CD4-positive, alpha-beta T cell treated with Interleukin-4 for 4 hours (primary cell): ENCODE results near the gene GPX6.
"Not testable (repeated sequence)": the region's sequence is repeated elsewhere in the genome, so short reads cannot be mapped to it uniquely, and the experiment has no call there.

ENCODE experiments used
- DNase-seq: peaks from one replicate; pipeline ENCODE4 v3.0.0-alpha.2; 2020

GPX6 gene

DNA sequence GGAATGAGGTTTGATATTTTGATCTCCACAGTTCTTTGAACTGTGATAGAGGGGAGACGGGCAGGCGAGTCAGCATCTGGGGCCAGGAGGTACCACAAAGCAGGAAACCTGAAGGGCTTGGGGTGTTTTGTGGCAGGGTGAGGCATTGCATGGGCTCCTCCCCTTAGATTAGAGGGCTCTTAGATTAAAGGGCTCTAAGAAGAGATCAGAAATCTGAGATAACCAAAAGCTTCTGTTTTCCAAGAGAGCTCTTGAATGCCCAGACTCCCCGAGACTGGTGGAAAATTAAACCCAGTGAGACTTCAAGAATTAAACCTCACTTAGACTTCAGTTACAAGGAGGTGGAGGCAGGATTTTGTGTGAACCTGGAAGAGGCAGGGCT is 7.6 kb upstream of the GPX6 start:
- peak; percentile 27 for DNase-seq

DNA sequence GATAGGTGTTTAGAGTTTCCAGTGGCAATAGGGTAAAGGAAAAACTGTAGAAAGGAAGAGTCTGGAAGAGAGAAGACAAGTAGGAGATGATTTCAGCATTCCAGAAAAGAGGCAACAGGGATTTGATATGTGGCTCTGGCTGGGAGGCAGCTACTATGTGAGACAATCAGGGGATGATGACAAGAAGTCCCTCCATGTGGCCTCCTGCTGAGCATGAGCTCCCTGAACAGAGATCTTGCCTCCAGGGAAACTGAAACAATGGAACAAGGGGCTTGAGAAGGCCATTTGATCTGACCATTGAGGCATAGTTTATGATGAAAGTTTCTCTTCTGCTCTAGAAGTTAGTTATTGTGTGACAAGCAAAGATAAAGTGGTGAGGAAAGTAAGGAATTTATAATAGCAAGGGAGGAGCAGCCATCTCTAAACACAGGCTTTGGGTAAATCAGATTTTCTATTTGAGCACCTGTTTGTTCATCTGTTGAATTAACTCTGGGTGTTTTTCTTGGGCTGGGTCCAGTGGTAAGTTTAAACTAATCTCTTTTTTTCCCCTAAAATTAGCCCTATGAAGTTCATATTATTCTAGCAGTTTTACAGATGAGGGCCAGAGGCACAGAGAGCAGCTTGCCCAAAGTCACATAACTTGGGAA is 7.1 kb upstream of the GPX6 start:
- no peak for DNase-seq

DNA sequence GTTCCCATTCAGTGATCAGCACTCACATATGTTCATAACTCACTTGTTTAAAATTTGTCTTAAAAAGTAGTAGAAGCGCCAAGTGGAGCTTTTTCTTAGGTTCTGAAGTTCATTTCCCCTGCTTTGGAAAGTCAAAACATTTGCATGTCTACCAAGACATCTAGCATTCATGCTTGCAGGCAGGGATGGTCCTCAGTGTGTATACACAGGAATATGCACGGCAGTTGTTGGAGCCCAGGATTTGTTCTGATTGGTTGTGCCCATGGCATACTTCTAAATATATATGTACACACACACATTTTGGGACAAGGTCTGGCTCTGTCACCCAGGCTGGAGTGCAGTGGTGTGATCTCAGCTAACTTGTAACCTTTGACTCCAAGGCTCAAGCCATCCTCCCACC is 2.4 kb upstream of the GPX6 start:
- DNase-seq = no peak

DNA sequence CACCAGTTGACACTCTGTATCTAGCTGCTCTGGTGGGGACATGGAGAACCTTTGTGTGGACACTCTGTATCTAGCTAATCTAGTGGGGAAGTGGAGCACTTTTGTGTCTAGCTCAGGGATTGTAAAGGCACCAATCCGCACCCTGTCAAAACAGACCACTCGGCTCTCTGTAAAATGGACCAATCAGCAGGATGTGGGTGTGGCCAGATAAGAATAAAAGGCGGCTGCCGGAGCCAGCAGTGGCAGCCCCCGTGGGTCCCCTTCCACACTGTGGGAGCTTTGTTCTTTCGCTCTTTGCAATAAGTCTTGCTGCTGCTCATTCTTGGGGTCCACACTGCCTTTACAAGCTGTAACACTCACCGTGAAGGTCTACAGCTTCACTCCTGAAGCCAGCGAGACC is 3.2 kb downstream of the GPX6 start:
- DNase-seq = not testable (repeated sequence)

DNA sequence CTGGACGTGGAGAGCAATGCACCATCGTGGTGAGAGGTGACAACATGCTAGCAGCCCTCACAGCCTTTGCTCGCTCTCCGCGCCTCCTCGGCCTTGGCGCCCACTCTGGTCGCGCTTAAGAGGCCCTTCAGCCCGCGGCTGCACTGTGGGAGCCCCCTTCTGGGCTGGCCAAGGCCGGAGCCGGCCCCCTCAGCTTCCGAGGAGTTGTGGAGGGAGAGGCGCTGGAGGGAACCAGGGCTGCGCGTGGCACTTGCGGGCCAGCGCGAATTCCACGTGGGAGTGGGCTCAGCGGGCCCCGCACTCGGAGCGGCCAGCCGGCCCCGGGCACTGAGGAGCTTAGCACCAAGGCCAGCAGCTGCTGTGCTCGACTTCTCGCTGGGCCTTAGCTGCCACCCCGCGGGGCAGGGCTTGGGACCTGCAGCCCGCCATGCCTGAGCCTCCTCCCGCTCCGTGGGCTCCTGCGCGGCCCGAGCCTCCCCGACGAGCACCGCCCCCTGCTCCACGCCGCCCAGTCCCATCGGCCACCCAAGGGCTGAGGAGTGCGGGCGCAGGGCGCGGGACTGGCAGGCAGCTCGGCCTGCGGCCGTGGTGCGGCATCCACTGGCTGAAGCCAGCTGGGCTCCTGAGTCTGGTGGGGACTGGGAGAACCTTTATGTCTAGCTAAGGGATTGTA is 3.8 kb downstream of the GPX6 start:
- DNase-seq = no peak

DNA sequence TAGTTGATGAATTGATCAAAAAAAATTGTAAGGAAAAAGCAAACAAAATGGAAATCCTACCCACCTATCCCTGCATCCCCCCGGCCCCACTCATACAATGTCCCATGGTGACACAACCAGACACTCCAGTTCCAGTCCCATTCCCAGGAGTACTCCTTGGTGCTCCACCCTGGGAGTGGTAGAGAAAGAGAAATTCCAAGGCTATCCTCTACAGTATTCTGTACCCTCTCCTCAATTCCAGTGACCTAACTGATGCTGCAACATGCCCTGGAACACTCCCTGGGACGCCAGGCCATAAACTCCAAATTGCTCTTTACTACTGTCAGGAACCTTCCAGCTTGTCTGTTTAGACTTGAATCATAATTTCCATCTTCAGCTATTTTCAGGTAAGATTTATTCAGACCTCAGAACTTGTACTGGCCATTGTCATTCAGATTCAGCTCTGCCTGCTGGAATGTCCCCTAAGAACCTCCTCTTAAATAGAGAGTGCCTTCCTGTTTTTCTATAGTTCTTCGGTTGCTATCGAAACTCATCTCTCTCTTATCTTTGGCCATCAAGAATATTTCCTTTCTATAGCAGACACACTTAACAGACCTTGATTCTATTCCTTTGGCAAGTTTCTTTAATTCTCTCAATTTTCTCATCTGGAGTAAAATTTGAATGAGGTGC is 8.7 kb downstream of the GPX6 start:
- DNase-seq = no peak

DNA sequence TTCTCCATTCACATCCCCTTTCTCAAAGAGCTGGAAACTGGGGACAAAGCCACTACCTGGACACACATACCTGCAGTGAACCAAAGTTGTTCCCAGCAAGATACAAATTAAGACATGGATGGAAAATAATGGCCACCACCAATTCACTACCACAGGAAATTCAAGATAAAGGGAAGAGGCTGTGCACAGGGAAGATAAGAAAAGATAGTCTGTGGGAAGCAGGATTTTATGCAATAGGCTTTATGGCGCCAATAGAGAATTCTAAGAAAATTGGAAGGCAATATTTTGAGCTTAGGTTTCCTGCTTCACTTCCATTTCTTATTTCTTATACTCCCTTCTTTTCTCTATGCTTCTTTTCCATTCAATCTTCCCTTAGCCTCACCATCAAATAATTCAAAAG is 9.9 kb downstream of the GPX6 start:
- DNase-seq = no peak

DNA sequence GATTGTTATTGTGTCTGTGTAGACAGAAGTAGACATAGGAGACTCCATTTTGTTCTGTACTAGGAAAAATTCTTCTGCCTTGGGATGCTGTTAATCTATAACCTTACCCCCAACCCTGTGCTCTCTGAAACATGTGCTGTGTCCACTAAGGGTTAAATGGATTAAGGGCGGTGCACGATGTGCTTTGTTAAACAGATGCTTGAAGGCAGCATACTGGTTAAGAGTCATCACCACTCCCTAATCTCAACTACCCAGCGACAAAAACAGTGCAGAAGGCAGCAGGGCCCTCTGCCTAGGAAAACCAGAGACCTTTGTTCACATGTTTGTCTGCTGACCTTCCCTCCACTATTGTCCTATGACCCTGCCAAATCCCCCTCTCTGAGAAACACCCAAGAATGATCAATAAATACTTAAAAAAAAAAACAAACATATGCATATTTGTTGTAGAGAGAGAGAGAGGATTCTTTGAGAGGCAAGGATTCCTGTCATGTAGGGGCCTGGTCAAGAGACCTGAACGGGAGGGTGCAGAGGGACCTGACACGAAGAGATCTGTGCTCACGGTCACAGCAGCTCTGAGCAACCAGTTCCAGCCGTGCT is 12.8 kb downstream of the GPX6 start:
- DNase-seq = not testable (repeated sequence)

DNA sequence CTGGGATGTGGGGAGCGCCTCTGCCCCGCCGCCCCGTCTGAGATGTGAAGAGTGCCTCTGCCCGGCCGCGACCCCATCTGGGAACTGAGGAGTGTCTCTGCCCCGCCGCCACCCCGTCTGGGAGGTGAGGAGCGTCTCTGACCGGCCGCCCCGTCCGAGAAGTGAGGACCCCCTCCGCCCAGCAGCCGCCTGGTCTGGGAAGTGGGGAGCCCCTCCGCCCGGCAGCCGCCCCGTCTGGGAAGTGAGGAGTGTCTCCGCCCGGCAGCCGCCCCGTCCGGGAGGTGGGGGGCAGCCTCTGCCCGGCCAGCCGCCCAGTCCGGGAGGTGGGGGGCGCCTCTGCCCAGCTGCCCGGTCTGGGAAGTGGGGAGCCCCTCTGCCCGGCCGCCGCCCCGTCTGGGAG is 13.5 kb downstream of the GPX6 start:
- DNase-seq = not testable (repeated sequence)

DNA sequence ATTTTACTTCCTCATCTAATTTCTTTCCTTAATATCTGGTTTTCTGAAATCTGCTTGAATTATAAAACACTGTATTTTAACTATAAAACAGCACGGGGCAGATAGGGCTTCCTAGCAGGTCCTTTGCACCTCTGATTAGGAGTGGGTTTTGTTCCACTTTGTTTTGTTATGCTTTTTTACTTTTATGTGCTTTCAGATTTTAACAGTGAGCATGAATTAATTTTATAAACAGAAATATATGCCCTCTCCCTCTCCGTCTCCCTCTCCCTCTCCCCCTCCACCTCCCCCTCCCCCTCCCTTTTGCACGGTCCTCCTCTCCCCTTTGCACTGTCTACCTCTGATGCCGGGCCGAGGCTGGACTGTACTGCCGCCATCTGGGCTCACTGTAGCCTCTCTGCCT is 14.3 kb downstream of the GPX6 start:
- DNase-seq = no peak

DNA sequence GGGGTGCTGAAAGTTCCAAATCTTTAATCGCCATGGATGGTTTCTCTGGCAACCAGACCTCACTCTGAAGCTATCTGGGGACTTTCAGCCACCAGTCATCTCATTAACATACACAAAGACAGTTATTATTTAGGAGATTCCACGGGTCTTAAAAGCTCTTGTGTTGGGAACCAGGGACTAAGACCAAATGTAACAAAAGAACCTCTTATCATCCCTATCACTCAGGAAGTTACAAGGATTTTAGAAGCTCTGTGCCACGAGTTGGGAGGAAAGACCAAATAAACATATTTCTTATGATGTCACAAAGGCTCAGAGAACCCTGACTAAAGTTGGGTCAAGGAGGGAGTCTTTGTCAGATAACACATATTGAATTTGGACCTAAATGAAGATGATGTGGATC is 17.7 kb downstream of the GPX6 start:
- DNase-seq = no peak

DNA sequence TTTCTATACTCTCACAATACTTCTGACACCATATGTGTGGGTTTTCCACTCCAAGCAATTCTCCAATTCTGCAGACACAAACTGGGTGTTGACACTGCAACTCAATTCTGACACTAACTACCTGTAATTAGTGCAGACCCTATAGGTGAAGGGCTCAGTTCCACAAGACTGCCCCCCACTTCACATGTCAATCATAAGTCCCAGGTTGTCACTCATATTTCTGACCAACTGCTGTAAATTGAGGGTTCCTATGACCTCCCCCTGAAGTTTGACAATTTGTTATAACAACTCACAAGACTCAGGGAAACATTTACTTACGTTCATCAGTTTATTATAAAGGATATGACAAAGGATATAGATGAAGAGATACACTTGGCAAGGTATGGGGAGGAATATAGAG is 18.3 kb downstream of the GPX6 start:
- DNase-seq = no peak

DNA sequence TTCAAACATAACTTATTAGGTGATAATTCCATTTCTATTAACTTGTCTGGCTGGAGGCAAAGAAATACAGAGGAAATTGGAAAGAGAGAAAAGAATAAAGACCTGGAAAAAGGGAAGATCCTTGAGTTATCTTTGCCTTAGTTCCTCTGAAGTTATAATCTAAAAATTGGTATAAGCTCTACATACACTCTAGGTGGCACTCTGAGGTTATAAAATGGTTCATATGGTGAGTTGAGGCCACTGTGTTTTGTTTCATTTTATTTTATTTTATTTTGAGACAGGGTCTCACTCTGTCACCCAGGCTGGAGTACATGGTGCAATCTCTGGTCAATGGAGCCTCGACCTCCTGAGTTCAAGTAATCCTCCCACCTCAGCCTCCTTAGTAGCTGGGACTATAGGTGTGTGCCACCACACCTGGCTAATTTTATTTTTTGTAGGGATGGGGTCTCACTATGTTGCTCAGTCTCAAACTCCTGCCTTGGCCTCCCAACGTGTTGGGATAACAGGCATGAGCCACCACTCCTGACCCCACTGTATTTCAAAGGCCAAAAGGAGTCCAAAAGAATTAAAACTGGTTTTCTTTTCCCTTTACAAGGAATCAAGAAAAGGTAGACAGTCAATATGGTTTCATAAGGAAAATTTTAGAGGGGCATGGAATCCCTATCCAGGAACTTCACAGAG is 19.4 kb downstream of the GPX6 start:
- no peak for DNase-seq

DNA sequence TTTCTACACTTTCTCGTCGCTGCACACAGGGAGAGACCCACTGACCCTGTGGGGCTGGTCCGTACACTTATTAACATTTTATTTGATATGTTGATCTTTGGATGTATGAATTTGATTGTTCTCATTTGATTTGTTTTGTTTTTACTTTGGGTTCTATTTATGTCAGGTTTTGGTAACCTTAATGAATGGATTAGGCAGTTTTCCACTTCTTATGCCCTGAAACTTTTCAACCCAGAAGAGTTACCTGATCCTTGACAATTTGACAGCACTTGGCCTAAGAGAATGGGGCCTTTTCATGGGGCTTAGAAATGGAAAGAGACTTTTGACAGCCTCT is 23.6 kb downstream of the GPX6 start:
- DNase-seq = no peak

DNA sequence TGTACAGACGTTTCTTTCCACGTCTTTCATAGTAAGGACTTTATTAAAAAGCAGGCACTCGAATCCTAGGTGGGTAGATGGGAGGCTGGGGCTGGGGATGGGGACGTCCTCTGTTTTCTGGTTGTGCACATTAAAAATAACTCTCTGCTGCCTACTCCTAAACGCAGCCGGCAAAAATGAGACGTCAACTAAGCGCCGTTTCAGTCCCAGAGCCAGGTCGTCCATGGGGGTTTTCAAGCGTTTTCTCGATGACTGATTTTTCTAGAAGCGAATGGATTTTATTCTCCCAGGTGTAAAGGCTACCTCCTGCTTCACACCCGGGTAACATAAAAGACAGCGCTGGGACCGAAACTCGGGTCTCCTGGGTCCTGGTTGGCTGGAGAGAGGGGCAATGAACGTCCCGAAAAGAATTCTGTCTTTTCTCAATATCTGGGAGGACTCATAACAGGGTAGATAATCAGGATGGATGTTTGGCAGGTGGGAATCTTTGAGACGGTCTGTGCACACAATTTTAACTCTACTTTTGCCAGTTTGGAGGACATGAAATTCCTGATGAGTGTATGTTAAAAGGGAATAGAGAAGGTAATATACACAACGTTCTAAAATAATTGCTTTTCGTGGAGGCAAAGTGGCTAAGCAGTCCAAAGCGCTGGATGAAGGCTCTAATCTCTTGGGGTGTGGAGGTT is 25.2 kb downstream of the GPX6 start:
- DNase-seq = no peak

DNA sequence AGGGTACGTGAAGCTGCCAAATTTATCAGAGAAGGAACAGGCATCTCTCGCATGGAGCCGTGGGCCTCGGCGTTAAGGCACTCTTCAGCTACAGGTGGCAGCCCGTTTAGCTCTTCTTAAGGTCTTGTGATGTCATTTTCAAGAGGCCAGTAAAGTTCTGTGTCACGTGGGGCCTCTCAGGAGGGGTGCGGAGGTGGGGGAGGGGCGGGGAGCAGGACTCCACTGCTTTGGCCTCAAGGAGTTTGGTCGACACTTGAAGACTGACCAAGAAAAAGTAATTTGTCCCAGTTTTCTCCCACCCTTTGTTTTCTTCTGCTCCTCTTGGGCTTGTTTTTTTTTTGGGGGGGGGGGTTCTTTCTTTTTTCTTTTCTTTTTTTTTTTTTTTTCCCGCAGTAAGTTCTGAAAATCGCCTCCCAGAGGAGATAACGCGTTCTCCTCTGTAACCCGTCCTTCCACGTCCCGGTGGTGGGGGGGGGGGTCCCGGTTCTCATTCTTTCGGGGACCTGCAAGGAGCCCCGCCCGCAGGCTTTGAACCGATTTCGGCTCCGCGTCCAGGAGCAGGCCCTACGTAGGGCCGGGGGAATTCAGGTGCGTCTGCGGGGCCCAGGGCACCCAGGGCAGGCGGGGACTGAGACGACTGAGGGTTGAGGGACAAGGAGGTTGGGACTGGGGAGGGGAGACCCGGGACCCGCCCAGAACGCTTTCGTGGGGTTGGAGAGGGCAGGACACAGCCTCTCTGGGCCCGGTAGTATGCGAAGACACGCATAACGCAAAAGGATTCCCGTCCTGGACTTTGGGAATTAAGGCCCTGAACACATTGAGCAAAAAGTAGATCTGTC is 26.0 kb downstream of the GPX6 start:
- DNase-seq = no peak

DNA sequence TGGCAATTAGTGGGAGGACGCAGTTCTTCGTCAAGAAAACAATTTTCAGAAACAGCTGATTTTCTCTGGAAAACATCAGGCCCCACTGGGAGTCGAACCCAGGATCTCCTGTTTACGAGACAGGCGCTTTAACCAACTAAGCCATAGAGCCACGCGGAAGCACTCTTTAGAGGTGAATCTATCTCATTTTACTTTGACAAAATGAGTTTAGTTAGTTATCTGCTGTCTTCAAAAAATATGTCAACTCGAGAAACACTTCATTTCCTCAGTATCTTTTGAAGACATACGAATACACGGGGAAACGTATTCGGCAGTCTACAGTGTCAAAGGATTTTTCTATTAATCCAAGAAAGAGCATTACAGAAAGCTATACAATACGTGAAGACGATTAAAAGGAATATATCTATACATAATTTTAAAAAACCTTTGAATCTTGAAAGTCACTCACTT is 26.7 kb downstream of the GPX6 start:
- DNase-seq = peak; percentile 7

DNA sequence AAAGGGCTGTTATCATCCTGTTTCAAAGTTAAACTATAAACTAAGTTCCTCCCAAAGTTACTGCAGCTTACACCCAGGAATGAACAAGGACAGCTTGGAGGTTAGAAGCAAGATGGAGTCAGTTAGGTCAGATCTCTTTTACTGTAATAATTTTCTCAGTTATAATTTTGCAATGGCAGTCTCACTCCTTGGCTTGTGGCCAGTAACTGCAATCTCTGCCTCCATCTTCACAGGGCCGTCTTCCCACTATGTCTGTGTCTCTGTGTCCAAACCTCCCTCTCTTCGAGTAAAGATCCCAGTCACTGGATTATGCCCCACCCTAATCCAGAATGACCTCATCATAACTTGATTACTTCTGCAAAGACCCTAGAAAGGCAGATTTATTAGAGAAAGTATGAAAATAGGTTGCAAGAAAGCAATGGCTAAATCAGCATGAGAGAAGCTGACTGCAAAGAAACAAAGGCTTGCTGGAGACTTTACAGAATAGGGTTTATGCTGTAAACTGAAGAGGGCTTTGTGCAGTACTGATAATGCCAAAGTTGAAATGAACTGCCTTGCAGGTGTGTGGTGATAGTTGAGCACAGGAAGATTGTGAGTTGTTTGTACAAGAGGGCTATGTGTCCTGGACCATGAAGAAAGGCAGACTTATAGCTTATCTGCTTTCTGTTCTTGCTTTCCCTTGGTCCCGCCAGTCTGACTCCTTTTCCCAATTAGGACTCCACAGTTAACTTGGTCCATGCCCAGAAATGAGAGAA is 28.4 kb downstream of the GPX6 start:
- DNase-seq = no peak

DNA sequence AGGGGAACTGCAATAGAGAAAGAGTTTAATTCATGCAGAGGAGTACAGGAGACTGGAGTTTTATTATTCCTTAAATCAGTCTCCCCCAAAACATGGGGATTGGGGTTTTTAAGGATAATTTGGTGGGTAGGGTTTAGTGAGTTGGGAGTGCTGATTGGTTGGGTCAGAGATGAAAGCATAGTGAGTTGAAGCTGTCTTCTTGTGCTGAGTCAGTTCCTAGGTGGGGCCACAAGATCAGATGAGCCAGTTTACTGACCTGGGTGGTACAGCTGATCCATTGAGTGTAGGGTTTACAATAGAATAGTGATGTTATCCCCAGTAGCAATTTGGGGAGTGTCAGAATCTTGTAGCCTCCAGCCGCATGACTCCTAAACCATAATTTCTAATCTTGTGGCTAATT is 29.1 kb downstream of the GPX6 start:
- no peak for DNase-seq

DNA sequence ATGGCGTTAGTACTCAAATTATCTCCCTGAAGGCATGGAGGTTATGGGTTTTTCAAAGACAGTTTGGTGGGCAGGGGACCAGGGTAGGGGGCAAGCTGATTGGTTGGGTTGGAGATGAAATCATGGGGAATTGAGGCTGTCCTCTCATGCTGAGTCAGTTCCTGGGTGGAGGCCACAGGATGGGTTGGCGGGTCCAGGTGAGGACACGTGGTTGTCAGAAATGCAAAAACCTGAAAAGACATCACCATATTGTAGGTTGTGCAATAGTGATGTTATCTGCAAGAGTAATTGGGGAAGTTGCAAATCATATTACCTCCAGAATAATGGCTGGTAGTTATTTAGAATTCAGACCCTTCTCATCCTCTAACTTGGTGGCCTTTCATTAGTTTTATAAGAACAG is 30.1 kb downstream of the GPX6 start:
- no peak for DNase-seq

DNA sequence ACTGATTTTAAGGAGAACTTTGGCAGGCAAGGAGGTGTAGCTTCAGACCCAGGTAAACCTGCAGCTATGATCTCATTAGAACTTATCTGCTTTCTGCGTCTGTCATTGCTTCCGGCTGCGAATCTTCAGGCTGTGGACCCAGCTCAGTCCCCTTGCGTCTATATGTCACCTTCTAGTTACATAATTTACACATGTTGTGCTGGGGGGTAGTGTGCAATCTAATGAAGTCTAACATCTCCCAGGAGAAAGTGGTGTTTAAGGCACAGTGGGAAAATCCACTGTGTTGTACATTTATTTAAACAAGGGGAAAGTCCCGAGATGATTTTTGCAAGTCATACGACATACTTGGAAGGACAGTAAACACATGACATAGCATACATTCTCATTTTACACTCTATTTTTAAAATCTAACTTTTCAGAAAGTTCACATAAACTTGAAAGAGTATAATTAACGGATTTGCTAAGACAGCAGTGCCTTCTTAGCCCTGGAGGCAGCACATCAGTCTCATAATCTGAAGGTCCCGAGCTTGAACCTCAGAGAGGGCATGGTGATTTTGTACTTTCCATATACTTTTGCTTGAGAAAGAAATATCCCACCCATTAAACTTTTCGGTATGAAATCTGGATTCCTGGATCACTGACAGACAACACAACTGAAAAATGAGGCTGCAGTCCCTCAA is 35.2 kb downstream of the GPX6 start:
- no peak for DNase-seq
